HL-60 (cell line): ENCODE measurements around the gene BOLL.

Experiments used
- DNase-seq, 2 experiments: peaks; one replicate each; pipeline ENCODE4 v3.0.0-alpha.2; 2010 to 2020; ENCODE audit warnings: low read depth in 1 of 2, low spot score in 1 of 2
- H3K27ac ChIP-seq: fragments of 250-450 bp; sonication (Bioruptor Pico); replicated peaks from 2 replicates; pipeline ENCODE4 v1.5.1; 2020; ENCODE audit warnings: mild to moderate bottlenecking, moderate library complexity
- H3K27me3 ChIP-seq: fragments of 250-450 bp; sonication (Bioruptor Pico); 2 replicates; pipeline ENCODE4 v1.5.1; 2021; ENCODE audit warnings: mild to moderate bottlenecking, moderate library complexity; ENCODE audit not compliant: insufficient read depth, poor library complexity, severe bottlenecking
- H3K4me3 ChIP-seq: replicated peaks from 2 replicates; pipeline ENCODE4 v1.5.1; 2011; ENCODE audit warnings: mild to moderate bottlenecking, control low read depth, low read length; ENCODE audit not compliant: insufficient read depth
- GABPA ChIP-seq: IDR thresholded peaks from 2 replicates; pipeline ENCODE4 v1.6.1; 2012; ENCODE audit warnings: low read depth
- POLR2AphosphoS5 ChIP-seq: IDR thresholded peaks from 2 replicates; pipeline ENCODE4 v1.6.1; 2012; ENCODE audit warnings: low read depth
- SPI1 ChIP-seq: IDR thresholded peaks from 2 replicates; pipeline ENCODE4 v1.6.1; 2012; ENCODE audit warnings: low read depth, mild to moderate bottlenecking, borderline replicate concordance
- TF ChIP-seq, protein P1 (sequence below): IDR thresholded peaks from 2 replicates; pipeline ENCODE4 v1.6.1; 2012; ENCODE audit warnings: low read depth; ENCODE audit not compliant: insufficient replicate concordance
- TF ChIP-seq, protein P2 (sequence below): IDR thresholded peaks from one replicate; pipeline ENCODE4 v1.5.1; 2011; ENCODE audit warnings: low read length, control low read depth, inconsistent platforms; ENCODE audit not compliant: insufficient read depth

BOLL gene

DNA sequence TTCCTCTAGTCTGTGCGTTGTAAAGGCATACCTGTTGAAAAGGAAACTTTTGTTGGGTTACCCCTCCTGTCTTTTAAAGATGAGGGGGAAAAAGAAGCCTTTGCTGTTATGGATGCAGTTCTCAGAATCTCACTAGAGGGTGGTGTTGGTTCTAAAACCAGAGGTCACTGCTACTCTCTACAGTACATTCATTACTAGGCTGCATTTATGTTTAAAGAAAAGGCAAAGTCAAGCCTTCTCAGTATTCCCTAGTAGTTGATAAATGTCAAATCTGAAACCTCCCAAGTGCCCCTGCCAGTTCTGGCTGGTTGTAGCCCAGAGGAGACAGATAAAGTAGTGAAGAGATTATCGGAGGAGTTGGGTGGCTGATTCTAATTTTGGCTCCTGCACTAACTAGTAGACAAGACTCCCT is 17.9 kb upstream of the BOLL start:
- Histone ChIP-seq H3K4me3 (no peak overlapping the region), H3K27ac (no peak overlapping the region), H3K27me3 (peaks cover 5% of the 10 kb centered on the region)
- peak in 1 of 2 experiments; percentile 35 for DNase-seq
- TF ChIP-seq POLR2AphosphoS5 (no peak), GABPA (no peak), SPI1 (no peak)
- TF ChIP-seq, protein P1, sequence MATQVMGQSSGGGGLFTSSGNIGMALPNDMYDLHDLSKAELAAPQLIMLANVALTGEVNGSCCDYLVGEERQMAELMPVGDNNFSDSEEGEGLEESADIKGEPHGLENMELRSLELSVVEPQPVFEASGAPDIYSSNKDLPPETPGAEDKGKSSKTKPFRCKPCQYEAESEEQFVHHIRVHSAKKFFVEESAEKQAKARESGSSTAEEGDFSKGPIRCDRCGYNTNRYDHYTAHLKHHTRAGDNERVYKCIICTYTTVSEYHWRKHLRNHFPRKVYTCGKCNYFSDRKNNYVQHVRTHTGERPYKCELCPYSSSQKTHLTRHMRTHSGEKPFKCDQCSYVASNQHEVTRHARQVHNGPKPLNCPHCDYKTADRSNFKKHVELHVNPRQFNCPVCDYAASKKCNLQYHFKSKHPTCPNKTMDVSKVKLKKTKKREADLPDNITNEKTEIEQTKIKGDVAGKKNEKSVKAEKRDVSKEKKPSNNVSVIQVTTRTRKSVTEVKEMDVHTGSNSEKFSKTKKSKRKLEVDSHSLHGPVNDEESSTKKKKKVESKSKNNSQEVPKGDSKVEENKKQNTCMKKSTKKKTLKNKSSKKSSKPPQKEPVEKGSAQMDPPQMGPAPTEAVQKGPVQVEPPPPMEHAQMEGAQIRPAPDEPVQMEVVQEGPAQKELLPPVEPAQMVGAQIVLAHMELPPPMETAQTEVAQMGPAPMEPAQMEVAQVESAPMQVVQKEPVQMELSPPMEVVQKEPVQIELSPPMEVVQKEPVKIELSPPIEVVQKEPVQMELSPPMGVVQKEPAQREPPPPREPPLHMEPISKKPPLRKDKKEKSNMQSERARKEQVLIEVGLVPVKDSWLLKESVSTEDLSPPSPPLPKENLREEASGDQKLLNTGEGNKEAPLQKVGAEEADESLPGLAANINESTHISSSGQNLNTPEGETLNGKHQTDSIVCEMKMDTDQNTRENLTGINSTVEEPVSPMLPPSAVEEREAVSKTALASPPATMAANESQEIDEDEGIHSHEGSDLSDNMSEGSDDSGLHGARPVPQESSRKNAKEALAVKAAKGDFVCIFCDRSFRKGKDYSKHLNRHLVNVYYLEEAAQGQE = no peak
- TF ChIP-seq, protein P2, sequence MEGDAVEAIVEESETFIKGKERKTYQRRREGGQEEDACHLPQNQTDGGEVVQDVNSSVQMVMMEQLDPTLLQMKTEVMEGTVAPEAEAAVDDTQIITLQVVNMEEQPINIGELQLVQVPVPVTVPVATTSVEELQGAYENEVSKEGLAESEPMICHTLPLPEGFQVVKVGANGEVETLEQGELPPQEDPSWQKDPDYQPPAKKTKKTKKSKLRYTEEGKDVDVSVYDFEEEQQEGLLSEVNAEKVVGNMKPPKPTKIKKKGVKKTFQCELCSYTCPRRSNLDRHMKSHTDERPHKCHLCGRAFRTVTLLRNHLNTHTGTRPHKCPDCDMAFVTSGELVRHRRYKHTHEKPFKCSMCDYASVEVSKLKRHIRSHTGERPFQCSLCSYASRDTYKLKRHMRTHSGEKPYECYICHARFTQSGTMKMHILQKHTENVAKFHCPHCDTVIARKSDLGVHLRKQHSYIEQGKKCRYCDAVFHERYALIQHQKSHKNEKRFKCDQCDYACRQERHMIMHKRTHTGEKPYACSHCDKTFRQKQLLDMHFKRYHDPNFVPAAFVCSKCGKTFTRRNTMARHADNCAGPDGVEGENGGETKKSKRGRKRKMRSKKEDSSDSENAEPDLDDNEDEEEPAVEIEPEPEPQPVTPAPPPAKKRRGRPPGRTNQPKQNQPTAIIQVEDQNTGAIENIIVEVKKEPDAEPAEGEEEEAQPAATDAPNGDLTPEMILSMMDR = peak; percentile 86

DNA sequence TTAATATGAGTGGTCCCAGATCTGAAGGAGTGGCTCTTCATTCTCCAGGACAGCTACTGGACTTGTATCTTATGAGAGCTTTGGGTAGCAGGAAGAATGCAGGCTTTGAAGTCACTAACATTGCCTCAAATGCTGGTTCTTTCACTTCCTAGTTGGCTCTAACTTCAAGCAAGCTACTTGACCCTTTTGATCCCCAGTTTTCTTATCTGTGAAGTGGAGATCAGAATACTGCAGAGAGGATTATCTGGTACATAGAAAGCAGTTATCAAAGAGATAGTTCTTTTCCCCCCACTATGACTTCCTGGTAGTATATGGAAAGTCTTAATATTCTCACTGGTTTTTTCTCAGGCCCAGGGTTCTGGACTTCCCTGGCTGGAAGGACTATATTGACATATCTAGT is 15.9 kb upstream of the BOLL start:
- no peak for DNase-seq
- H3K27ac ChIP-seq = no peak overlapping the region
- H3K27me3 ChIP-seq = peaks cover 5% of the 10 kb centered on the region
- TF ChIP-seq, protein P2 = no peak
- TF ChIP-seq SPI1 (no peak), POLR2AphosphoS5 (no peak), GABPA (no peak)
- TF ChIP-seq, protein P1 = no peak
- H3K4me3 ChIP-seq = no peak overlapping the region

DNA sequence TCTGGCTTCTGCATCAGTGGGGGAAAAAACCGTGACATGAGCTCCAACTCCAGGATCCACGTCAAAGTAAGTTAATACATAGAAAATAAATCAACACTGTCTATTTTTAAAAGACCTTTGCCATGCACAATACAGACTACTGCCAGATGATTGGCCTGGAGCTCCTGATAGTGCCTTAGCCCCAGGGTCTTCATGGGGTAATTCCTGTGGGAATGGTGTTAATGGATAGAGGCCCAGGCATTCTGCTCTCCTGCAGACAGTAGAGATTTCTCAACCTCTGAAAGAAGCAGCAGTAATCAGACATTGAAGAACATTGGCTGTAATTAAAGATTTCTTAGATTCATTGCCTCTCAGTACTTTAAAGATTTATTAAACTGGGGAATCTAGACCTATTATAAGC is 15.0 kb upstream of the BOLL start:
- Histone ChIP-seq H3K27me3 (no peaks in the 10 kb centered on the region), H3K4me3 (no peak overlapping the region), H3K27ac (no peak overlapping the region)
- DNase-seq = no peak
- no peak for TF ChIP-seq GABPA
- TF ChIP-seq POLR2AphosphoS5 = no peak
- TF ChIP-seq, protein P1 = no peak
- TF ChIP-seq, protein P2 = no peak
- TF ChIP-seq SPI1 = no peak
